GM12891 (cell line): ENCODE data around the gene AXDND1.

Experiments used
- POLR2A ChIP-seq: IDR thresholded peaks from 2 replicates; pipeline ENCODE4 v1.6.1; 2011; ENCODE audit warnings: low read depth, low read length, control low read depth
- POLR2AphosphoS5 ChIP-seq: IDR thresholded peaks from 2 replicates; pipeline ENCODE4 v1.6.1; 2011; ENCODE audit warnings: low read depth, low read length, control low read depth
- POU2F2 ChIP-seq: IDR thresholded peaks from 2 replicates; pipeline ENCODE4 v1.6.1; 2011; ENCODE audit warnings: low read depth, mild to moderate bottlenecking, control low read depth, low read length, moderate library complexity
- SPI1 ChIP-seq: IDR thresholded peaks from 2 replicates; pipeline ENCODE4 v1.6.1; 2011; ENCODE audit warnings: low read depth, low read length, control low read depth
- TAF1 ChIP-seq: IDR thresholded peaks from 2 replicates; pipeline ENCODE4 v1.6.1; 2011; ENCODE audit warnings: low read depth, low read length, control low read depth

GRCh38 chr1:179326746-179327145 lies 39.0 kb upstream of the AXDND1 start:
- TF ChIP-seq POLR2A, result no peak
- TF ChIP-seq POLR2AphosphoS5, result no peak
- no peak for TF ChIP-seq SPI1
- no peak for TF ChIP-seq TAF1
- no peak for TF ChIP-seq POU2F2
